Lung (tissue), 12 donors: ENCODE measurements around the gene AAGAB. TPM values are rescaled to one million over a fixed set of nuclear protein-coding genes. Genes with fewer than 3 reads are reported as not detected.
A peak's percentile ranks its signal among the peaks of the same experiment; 100 is the strongest.

Experiments
- ATAC-seq: fragments of 200-7000 bp; cut with Tn5 transposase; one replicate; pipeline ENCODE4 v1.9.1; 2020; ENCODE audit warnings: moderate number of reproducible peaks; ENCODE audit not compliant: insufficient read depth, low FRiP score
- DNase-seq, 3 donors: peaks; one replicate each; pipeline ENCODE4 v3.0.0-alpha.2; 2013 to 2017
- H3K27ac ChIP-seq, 2 donors: one replicate each; pipeline ENCODE4 v1.5.1; 2013; ENCODE audit warnings: mild to moderate bottlenecking in 2 of 2, moderate library complexity in 2 of 2, control low read depth in 1 of 2, inconsistent platforms in 1 of 2, low read depth in 1 of 2, low read length in 1 of 2
- H3K27me3 ChIP-seq, 3 donors: one replicate each; pipeline ENCODE4 v1.5.1; 2013; ENCODE audit warnings: low read length in 2 of 3; ENCODE audit not compliant: control insufficient read depth in 3 of 3, insufficient read depth in 3 of 3
- H3K36me3 ChIP-seq, 4 donors: one replicate each; pipeline ENCODE4 v1.5.1; 2013; ENCODE audit warnings: low read length in 4 of 4, mild to moderate bottlenecking in 1 of 4, moderate library complexity in 1 of 4; ENCODE audit not compliant: control insufficient read depth in 4 of 4, insufficient read depth in 4 of 4
- H3K4me1 ChIP-seq, 5 donors: one replicate each; pipeline ENCODE4 v1.5.1; 2013; ENCODE audit warnings: low read length in 5 of 5, mild to moderate bottlenecking in 2 of 5, moderate library complexity in 1 of 5; ENCODE audit not compliant: control insufficient read depth in 5 of 5, insufficient read depth in 5 of 5
- H3K4me3 ChIP-seq: one replicate; pipeline ENCODE4 v1.5.1; 2013; ENCODE audit warnings: mild to moderate bottlenecking, control low read depth, moderate library complexity
- H3K9ac ChIP-seq, 2 donors: one replicate each; pipeline ENCODE4 v1.5.1; 2013; ENCODE audit warnings: low read length in 2 of 2, control low read depth in 1 of 2; ENCODE audit not compliant: insufficient read depth in 1 of 2
- H3K9me3 ChIP-seq, 4 donors: one replicate each; pipeline ENCODE4 v1.5.1; 2013; ENCODE audit warnings: low read length in 3 of 4, mild to moderate bottlenecking in 1 of 4, moderate library complexity in 1 of 4; ENCODE audit not compliant: control insufficient read depth in 4 of 4, insufficient read depth in 3 of 4
- WGBS, 2 donors: extraction: QIAGEN DNeasy Blood & Tissue Kit; methylation state at CpG; one replicate each; pipeline ENCODE4 v1.1.7; 2013; 5-methylcytosine and 5-hydroxymethylcytosine counted together
- polyA plus RNA-seq, 2 donors: library from polyadenylated mRNA; stranded (reverse); fragments of 200-250 nt; gene quantifications; one replicate each; pipeline ENCODE4 v1.2.1, GENCODE V29; 2013
- total RNA-seq, 2 donors: library from RNA; depleted of rRNA in 1 of 2; stranded (reverse); fragments of >200 nt in 1 of 2; gene quantifications; one replicate each; pipeline ENCODE4 v1.2.1, GENCODE V29; 2014 to 2021
- TF ChIP-seq, protein P1 (sequence below): IDR thresholded peaks from 2 replicates; pipeline ENCODE4 v1.5.1; 2012; ENCODE audit warnings: mild to moderate bottlenecking; ENCODE audit errors: control extremely low read depth, extremely low read depth
- donor health status: control.
- donor health status: control.
- donor health status: Bipolar disorder and iron deficiency.
- donor health status: healthy.
- donor health status: DM: yes; HTN: yes; CAD: no.

AAGAB gene
- total and polyA plus RNA-seq, 4 donors: 11.5 to 34.5 (median 26.4) TPM

DNA sequence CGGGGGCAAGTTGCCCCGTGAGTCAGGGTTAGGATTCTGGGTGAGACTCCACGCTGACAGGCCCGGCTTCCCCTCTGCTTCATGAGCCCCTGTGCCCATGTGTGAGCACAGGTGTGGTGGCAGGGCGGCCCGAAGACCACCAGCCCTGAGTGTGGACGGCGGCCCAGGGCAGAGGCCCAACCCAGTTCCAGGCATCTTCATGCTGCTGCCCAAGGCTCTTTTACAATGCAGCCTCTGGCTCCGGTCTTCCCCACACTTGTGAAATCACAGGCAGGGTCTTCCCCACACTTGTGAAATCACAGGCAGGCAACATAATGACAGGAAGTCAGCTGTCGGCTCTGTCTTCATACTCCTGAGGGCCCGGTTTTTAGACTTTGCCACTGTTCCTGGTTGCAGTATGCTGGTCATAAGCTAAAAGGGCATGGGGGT, 78.8 kb downstream of the AAGAB start:
- H3K36me3 ChIP-seq: peaks cover 2 to 37% (median 15%) of the 10 kb centered on the region in 4 donors
- no peak overlapping the region for H3K9ac ChIP-seq
- no peaks in the 10 kb centered on the region for H3K9me3 ChIP-seq
- 50 to 54% methylated on average over 11 of the region's 11 CpGs for WGBS, 2 donors
- TF ChIP-seq, protein P1, sequence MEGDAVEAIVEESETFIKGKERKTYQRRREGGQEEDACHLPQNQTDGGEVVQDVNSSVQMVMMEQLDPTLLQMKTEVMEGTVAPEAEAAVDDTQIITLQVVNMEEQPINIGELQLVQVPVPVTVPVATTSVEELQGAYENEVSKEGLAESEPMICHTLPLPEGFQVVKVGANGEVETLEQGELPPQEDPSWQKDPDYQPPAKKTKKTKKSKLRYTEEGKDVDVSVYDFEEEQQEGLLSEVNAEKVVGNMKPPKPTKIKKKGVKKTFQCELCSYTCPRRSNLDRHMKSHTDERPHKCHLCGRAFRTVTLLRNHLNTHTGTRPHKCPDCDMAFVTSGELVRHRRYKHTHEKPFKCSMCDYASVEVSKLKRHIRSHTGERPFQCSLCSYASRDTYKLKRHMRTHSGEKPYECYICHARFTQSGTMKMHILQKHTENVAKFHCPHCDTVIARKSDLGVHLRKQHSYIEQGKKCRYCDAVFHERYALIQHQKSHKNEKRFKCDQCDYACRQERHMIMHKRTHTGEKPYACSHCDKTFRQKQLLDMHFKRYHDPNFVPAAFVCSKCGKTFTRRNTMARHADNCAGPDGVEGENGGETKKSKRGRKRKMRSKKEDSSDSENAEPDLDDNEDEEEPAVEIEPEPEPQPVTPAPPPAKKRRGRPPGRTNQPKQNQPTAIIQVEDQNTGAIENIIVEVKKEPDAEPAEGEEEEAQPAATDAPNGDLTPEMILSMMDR: no peak
- H3K27ac ChIP-seq: peak overlapping the region in 1 of 2 donors; percentile 68
- DNase-seq: peak; percentile 80 to 89 (median 82)
- no peak overlapping the region for H3K4me3 ChIP-seq
- peak; percentile 43 for ATAC-seq
- peaks cover 16 to 59% (median 38%) of the 10 kb centered on the region in 5 donors for H3K4me1 ChIP-seq
- H3K27me3 ChIP-seq: no peaks in the 10 kb centered on the region

DNA sequence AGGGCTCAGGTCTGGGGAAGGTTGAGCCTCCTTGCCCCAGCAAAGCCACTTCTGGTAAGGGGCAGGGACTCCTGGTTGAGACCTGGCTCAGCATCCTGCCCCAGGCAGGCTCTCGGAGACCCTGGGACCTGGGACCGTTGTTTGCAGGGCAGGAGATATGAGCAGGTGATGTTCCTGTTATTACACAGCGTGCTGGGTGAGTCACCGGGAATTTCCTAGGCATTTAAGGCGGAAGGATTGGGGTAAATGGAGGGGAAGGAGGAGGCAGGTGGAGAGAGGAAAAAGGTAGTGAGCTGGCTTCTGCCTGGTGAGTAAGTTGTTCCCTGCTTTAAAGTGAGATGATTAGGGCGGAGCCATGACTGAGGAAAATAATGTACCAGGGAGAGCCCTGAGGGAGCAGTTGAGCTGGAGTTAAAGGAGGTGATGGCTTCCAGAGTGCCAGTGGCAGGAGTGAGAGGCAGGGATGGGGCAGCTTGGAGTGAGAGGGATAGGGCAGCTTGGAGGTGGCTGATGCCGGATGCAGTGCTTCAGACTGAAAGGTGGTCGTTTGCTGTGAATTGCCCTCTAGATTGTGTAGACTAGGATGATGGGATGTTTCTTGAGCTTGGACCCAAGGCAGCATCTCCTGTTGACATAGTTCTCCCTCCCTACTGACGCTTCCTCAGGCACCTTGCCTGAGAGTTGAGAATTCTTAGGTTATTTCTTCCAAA, 79.4 kb downstream of the AAGAB start:
- peak; percentile 20 for ATAC-seq
- Histone ChIP-seq H3K4me3 (no peak overlapping the region), H3K27me3 (no peaks in the 10 kb centered on the region), H3K9ac (no peak overlapping the region), H3K4me1 (peaks cover 16 to 54% (median 38%) of the 10 kb centered on the region in 5 donors), H3K27ac (peak overlapping the region in 1 of 2 donors; percentile 34), H3K9me3 (no peaks in the 10 kb centered on the region), H3K36me3 (peaks cover 4 to 40% (median 18%) of the 10 kb centered on the region in 4 donors)
- no peak for DNase-seq
- TF ChIP-seq, protein P1: no peak
- WGBS, 2 donors: 86 to 91% methylated on average over 9 of the region's 9 CpGs

- H3K4me1 ChIP-seq: peaks cover 16 to 48% (median 37%) of the 10 kb centered on the region in 5 donors
- H3K36me3 ChIP-seq: peaks cover 4 to 35% (median 19%) of the 10 kb centered on the region in 4 donors
- H3K9me3 ChIP-seq: no peaks in the 10 kb centered on the region
- TF ChIP-seq, protein P1: no peak
- 95 to 97% methylated on average over 3 of the region's 3 CpGs for WGBS, 2 donors
- no peak for DNase-seq
- H3K9ac ChIP-seq: no peak overlapping the region
- no peaks in the 10 kb centered on the region for H3K27me3 ChIP-seq
- no peak overlapping the region for H3K4me3 ChIP-seq
- no peak for ATAC-seq
- H3K27ac ChIP-seq: no peak overlapping the region
Measured at GRCh38 chr15:67174446-67174845, 80.0 kb downstream of the AAGAB start.
